Measurements from ENCODE around the gene CYP26B1. TPM values are rescaled to one million over a fixed set of nuclear protein-coding genes. Genes with fewer than 3 reads are reported as not detected.

Gene CYP26B1
- polyA plus RNA-seq, 1 donor (not counting 4 experiments of a cell fraction or from before 2014, with no cell fraction given): 1.2 TPM

DNA sequence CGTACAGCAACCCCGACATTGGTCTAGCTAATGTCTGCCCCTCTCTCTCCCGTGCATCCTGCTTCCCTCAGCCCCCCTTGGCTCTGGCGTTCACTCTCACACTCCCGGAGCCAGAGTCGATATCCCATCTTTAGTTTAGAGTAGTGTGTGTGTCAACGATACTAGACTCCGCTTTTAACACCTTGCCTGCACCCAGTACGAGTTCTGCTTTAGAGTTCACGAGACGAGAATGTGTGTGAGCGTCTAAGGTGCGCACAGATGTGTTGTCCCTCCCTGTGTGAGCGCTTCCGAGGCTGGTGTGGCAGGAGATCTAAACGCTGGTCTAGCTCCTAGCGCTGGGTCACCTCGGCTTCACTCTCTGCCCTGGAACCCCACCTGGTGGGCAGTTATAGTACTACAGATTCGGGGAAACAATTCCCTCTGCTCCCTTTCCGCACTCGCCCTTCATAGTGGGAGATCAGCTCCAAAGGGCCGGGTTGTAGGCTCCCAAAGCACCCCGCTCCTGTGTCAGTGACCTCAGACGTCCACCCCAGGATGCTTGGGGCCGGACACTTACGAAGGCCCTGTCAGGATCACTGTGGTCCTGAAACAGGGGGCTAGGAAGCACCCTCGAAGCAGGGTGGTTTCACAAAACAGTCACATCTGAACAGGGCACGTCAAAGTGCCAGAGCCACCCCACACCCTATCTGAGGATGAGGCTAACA lies 2.6 kb upstream of the CYP26B1 start:
- H3K4me3 ChIP-seq (ENCODE audit: control insufficient read depth in 2 of 3, extremely low read depth in 1 of 3, insufficient read depth in 2 of 3, low read depth in 1 of 3, low read length in 3 of 3): peak overlapping the region in 1 of 3 experiments; percentile 58
- dilution Hi-C loops (cut with MboI; ENCODE audit: extremely low pct_ligation_motif_present, low sequenced_read_pairs): no loop called here

DNA sequence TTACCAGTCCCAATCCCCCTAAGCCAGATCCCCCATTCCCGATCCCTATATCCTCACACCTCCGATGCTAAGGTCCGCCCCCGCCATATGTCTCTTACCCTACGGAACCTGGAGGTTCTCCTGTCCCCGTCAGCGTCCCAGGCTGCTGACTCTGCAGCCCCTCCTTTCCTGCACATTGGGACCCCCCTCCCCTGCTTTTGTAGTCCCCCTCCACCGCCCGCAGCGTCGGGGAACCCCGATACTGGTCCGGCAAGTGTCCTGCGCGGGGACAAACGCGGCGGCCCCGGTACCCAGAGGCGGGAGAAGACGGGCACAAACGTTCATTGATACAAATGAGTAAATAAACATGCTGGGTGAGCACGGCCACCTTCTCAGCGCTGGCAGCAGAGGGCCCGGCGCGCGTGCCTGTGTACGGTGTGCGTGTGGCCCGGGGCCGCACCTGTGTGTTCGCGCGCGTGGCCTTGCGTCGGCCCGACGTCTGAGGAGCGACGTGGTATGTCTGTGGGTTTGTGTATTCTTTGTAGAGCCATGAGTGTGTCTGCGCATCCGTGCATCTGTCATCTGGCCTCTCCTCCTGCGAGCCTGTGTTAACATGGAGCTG lies 2.0 kb upstream of the CYP26B1 start:
- H3K4me3 ChIP-seq (ENCODE audit: control insufficient read depth in 2 of 3, extremely low read depth in 1 of 3, insufficient read depth in 2 of 3, low read depth in 1 of 3, low read length in 3 of 3): peak overlapping the region; percentile 4 to 58 (median 16)
- H3K4me2 ChIP-seq (ENCODE audit: control insufficient read depth, extremely low read depth, insufficient read depth, low read depth, low read length): peak overlapping the region; percentile 57
- no peak overlapping the region for H2AFZ ChIP-seq (ENCODE audit: control insufficient read depth, low read length)
- FAIRE-seq (no peak), DNase-seq (ENCODE audit: low read depth, low spot score) (no peak)
- no peaks in the 10 kb centered on the region for H3K36me3 ChIP-seq (ENCODE audit: control insufficient read depth in 2 of 2, extremely low read depth in 1 of 2, insufficient read depth in 2 of 2, low read length in 2 of 2)
- H3K9me1 ChIP-seq (ENCODE audit: control insufficient read depth, extremely low read depth, insufficient read depth, low read length): no peaks in the 10 kb centered on the region
- no peak overlapping the region for H3K9ac ChIP-seq (ENCODE audit: control insufficient read depth, extremely low read depth, insufficient read depth, low read length)
- H3K9me3 ChIP-seq (ENCODE audit: control insufficient read depth, low read depth, low read length): no peaks in the 10 kb centered on the region
- H3K79me2 ChIP-seq (ENCODE audit: control insufficient read depth, insufficient read depth, low read length): no peaks in the 10 kb centered on the region
- dilution Hi-C loops (cut with MboI; ENCODE audit: extremely low pct_ligation_motif_present, low sequenced_read_pairs): no loop called here
- no peak overlapping the region for H3K27ac ChIP-seq (ENCODE audit: control insufficient read depth, insufficient read depth, low read length)
- peaks cover 28% of the 10 kb centered on the region for H3K4me1 ChIP-seq (ENCODE audit: control insufficient read depth, extremely low read depth, insufficient read depth, low read length)
- no peak for TF ChIP-seq EZH2 (IDR thresholded peaks at IDR 0.05; ENCODE audit: low read length)
- TF ChIP-seq, protein P1, sequence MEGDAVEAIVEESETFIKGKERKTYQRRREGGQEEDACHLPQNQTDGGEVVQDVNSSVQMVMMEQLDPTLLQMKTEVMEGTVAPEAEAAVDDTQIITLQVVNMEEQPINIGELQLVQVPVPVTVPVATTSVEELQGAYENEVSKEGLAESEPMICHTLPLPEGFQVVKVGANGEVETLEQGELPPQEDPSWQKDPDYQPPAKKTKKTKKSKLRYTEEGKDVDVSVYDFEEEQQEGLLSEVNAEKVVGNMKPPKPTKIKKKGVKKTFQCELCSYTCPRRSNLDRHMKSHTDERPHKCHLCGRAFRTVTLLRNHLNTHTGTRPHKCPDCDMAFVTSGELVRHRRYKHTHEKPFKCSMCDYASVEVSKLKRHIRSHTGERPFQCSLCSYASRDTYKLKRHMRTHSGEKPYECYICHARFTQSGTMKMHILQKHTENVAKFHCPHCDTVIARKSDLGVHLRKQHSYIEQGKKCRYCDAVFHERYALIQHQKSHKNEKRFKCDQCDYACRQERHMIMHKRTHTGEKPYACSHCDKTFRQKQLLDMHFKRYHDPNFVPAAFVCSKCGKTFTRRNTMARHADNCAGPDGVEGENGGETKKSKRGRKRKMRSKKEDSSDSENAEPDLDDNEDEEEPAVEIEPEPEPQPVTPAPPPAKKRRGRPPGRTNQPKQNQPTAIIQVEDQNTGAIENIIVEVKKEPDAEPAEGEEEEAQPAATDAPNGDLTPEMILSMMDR (optimal IDR thresholded peaks at IDR 0.05 in 1 of 3, IDR thresholded peaks at IDR 0.05 in 1 of 3, conservative IDR thresholded peaks at IDR 0.05 in 1 of 3; ENCODE audit: extremely low read depth in 1 of 3, insufficient read depth in 2 of 3, low read length in 3 of 3): no peak
- H4K20me1 ChIP-seq (ENCODE audit: control insufficient read depth, extremely low read depth, insufficient read depth, low read length): no peaks in the 10 kb centered on the region
- H3K27me3 ChIP-seq (ENCODE audit: control insufficient read depth, extremely low read depth, insufficient read depth, low read length): peaks cover 53% of the 10 kb centered on the region

More for the DNA sequence above, 2.6 kb upstream of the CYP26B1 start:
- peaks cover 53% of the 10 kb centered on the region for H3K27me3 ChIP-seq (ENCODE audit: control insufficient read depth, extremely low read depth, insufficient read depth, low read length)
- FAIRE-seq (peak; percentile 96), DNase-seq (ENCODE audit: low read depth, low spot score) (peak; percentile 38)
- no peaks in the 10 kb centered on the region for H3K9me3 ChIP-seq (ENCODE audit: control insufficient read depth, low read depth, low read length)
- no peaks in the 10 kb centered on the region for H4K20me1 ChIP-seq (ENCODE audit: control insufficient read depth, extremely low read depth, insufficient read depth, low read length)
- H3K36me3 ChIP-seq (ENCODE audit: control insufficient read depth in 2 of 2, extremely low read depth in 1 of 2, insufficient read depth in 2 of 2, low read length in 2 of 2): no peaks in the 10 kb centered on the region
- no peak overlapping the region for H2AFZ ChIP-seq (ENCODE audit: control insufficient read depth, low read length)
- H3K4me1 ChIP-seq (ENCODE audit: control insufficient read depth, extremely low read depth, insufficient read depth, low read length): peaks cover 28% of the 10 kb centered on the region
- no peak overlapping the region for H3K9ac ChIP-seq (ENCODE audit: control insufficient read depth, extremely low read depth, insufficient read depth, low read length)
- H3K9me1 ChIP-seq (ENCODE audit: control insufficient read depth, extremely low read depth, insufficient read depth, low read length): no peaks in the 10 kb centered on the region
- TF ChIP-seq, protein P1 (optimal IDR thresholded peaks at IDR 0.05 in 1 of 3, IDR thresholded peaks at IDR 0.05 in 1 of 3, conservative IDR thresholded peaks at IDR 0.05 in 1 of 3; ENCODE audit: extremely low read depth in 1 of 3, insufficient read depth in 2 of 3, low read length in 3 of 3): peak in 2 of 3 experiments; percentile 79 to 80
- peak; percentile 69 for TF ChIP-seq EZH2 (IDR thresholded peaks at IDR 0.05; ENCODE audit: low read length)
- peak overlapping the region; percentile 57 for H3K4me2 ChIP-seq (ENCODE audit: control insufficient read depth, extremely low read depth, insufficient read depth, low read depth, low read length)
- H3K79me2 ChIP-seq (ENCODE audit: control insufficient read depth, insufficient read depth, low read length): no peaks in the 10 kb centered on the region
- no peak overlapping the region for H3K27ac ChIP-seq (ENCODE audit: control insufficient read depth, insufficient read depth, low read length)

All from keratinocyte (primary cell).